NAMALWA (cell line): ENCODE results near the gene KCNA2.

ENCODE experiments used
- DNase-seq: peaks from one replicate; pipeline ENCODE4 v3.0.0-alpha.2; 2015; ENCODE audit warnings: low spot score

KCNA2 gene

DNA sequence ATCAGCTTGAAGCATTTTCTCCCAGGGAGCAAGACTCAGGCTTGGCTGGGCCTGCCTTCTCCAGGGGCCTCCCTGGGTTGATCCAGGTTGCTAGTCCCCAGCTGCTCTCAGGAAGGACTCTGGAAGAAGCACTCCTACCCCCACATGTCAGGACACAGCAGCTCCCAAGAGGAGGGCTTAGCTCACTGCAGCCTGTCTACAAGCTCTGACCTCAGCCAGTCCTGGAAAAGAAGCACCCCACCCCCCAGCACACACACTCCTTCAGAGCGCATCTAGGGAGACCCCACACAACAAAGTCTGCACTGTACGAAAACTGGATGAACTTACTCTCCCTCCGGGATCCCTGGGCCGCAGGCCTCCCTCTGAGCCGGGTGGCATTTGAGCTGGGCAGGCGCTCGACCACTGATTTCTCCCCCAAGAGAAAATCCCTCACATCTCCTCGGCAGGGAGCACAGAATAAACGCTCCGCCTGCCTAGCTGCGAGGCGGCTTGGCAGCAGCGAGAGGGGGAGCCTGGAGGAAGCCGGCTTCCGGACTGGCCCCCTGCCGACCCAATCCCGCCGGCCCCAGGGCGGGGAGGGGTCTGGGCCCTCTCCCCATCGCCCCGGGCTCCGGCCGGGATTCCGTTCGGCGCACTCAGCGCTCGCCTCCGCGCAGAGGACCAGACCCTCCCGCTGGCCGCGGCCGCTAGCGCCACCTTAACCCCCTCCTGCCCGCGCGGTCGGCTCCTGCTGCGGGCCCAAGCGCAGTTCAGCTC lies at the start of gene KCNA2:
KCNA2 (minus strand) TSS at position 458 of the 756 bp plus-strand sequence. CDS start 1,576 bp downstream, outside the sequence.
- no peak for DNase-seq

DNA sequence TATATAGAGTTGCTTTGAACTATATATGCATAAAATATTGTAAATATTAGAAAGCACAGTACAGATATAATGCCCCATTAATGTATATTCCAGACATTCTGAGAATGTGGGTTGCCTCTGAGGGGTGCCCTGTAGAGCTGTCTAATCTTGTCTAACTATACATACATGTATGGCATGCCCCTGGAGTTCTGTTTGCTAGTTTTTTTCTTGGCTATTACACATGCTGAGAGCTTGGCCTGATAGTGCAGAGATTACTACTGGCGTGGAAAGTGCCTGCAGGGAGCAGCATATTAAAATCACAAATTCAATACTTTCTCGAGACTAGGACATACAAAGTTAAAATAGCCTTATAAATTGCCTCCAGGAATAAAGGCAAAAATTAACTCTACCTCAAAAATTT lies 44.5 kb upstream of the KCNA2 start:
- DNase-seq = no peak

DNA sequence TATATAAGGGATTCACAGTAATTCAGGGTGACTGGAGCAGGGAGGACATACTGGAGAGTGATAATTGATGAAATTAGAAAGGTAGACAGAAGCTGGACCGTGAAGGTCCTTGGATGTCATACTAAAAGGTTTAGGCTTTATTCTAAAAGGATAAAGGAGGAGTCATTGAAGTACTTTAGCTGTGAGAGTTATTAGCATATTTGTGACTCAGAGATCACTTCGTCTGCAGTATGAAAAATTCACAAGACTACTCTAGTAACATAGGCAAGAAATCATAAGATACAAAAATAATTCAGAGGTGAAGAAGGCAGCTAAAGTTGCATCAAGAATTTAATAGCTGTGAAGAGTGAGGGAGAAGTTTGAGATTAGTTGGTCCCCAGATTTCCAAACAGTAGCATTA lies 42.3 kb upstream of the KCNA2 start:
- no peak for DNase-seq

DNA sequence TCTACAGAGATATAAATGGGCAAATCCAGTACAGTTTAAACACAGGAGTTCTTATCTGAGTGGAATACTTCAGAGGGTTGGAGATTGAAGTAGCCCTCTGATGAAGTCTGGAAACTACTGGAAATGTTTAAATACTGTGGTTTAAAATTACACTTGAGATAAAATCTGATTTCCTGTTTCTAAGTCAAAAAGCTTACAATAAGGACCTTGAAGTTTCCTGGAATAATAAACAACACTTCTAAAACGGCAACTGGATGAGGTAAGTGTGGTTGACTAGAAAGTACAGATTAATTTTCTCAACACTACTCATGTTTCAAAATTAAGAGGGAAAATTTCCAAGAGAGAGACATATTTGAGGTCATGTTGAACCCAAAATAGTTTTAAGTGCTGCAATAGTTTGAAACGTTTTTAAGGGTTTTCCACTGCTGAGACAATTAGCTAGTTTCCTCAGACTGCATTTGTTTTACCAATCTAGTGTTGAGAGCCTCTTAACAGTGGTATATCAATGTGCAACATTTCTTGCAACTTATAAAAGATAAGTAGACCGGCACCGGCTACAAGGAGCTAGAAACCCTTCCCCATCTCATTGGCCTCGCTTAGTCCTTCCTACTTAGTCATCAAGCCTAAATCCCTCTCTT lies 41.2 kb upstream of the KCNA2 start:
- no peak for DNase-seq

DNA sequence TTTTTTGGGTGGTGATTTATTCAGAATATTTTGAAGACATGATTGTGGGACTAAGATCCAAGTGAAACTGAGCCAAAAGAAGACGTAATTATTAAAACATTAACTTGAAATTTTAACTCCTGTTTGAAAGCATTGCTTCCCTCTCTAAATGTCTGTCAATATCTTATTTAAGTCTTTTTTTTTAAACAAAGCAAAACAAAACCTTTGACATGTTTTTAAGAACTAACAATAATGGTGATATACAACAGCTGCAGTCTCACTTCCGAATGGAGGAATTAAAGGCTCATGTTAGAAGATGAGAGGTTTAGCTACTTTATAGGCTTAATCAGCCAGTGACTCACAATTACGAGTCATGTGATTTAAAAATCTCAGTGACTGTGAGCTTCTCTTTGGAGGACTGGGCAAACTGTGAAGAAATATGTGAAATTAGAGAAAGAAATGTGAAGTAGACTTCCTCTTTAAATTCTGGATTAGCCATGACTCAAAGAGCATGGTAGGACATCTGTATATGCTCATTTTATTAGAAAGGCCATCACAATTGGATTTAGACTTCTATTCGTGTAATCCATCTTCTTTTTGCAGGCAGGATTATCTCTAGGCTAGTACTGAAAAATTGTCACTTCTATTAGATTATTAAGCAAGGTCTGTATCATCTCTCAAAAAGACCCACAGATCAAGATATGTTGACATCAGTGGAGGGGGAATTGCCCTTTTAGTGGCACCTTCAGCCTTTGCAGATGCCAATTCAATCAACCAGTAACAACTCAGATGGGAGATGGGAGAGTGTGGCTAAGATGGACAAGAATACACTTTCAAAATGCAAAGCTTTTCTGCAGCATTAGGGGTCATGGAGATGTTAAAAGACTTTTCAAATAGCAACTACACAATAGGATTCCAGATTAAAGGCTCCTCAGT lies 39.9 kb upstream of the KCNA2 start:
- no peak for DNase-seq

DNA sequence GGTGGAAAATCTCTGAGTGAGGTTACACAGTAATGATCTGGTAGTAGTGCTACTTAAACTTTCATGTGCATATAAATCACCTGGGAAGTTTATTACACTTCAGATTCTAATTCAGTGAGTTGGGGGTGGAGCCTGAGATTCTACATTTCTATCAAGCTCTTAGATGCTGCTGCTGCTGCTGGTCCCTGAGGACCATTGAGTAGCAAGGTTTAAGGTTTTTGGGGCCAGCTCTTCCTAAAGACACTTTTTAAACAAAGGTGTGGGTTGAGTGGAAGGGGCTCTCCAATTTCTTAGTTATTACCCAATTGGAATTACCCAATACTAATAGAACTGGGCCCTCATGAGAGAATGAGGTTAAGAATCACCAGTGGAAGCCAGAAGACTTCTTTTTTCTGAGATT lies 39.1 kb upstream of the KCNA2 start:
- no peak for DNase-seq

DNA sequence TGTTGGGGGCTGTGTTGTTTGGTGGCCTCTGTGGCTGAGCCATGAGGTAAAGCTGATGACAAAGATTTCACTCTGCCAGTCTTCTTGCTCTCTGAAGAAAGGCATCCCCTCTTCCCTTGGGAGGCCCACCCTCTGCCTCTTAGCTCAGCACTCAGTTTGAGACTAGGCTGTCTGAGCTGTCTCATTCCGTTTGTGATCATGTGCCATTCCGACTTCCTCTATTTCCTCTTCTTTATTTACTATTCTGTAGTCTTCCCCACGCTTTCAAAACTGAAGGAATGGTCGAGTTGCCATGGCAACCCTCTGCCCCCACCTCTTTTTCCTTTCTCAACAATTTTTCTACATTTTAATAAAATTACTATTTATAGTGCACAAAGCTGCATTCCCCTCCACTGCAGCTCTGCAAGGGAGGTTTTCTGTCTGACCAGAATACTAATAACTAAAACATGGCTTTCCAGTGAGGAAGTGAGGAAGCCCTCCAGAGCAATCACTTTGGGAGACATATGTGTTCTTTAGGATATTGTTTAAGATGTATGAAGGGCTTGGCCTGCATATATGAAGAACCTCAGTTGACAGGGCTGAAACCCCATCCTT lies 37.8 kb upstream of the KCNA2 start:
- DNase-seq = no peak

DNA sequence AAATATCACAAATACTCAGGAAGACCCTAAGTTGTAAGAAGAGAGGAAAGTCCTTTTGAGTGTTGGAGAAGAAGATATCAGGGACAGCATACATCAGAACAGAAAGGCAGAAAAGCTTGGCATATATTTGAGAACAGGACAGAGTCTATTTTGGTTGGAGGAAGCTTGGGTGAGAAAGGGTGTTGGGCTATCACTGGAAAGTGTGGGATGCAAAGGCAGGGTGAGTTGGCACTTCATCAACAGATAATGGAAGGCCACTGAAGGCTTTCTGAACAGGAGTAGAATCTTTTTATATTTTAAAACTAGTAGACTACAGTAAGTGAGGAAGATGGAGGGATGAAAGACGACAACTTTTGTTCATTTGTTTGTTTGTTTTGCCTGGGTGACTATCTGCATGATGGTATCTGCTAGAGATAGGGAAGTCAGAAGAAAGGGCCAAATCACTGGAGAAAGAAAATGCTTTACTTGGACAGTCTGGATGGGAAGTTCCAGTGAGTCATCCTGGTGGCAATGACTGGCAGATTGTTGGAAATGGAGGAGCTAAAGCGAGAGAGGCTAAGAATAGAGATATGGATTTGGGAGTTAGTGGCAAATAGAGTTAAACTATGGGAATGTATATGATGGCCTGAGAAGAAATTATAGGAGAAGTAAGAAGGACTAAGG lies 33.7 kb upstream of the KCNA2 start:
- no peak for DNase-seq

DNA sequence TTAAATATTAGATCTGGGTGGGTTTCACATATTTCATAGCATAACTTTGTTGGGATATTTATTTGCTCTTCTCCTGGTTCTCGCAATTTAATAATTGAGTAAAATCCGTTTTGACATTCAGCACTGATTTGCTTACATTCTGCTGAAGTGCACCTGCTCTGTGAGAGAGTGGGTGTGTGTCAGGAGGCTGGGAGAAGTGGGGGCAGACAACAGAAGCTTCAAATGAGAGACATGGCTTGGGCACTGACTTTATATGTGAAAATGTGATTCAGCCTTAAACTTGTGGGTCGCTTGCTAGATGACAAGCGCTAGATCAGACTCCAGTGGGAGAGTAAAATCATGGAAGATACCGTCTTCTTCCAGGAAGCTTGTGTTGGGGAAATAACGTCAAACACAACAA lies 32.4 kb upstream of the KCNA2 start:
- DNase-seq = no peak

DNA sequence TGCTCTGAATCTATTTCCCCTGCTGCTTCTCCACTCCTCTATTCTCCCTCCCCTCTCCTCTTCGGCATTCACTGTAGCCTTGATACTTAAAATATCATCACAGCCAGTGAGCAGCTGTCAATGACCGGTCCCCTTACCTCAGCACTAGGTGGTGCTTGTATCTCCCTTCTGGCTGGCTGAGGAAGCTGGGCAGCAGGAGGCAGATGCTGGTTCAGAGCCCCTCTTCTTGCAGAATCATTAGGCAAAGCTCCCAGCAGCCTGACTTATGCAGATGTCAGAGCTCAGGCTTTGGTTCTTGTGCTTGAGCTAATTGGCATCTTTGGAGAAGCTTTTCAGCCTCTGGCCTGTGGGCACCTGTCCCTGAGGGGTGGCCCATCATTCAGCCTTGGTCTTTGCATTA lies 31.9 kb upstream of the KCNA2 start:
- DNase-seq = no peak

DNA sequence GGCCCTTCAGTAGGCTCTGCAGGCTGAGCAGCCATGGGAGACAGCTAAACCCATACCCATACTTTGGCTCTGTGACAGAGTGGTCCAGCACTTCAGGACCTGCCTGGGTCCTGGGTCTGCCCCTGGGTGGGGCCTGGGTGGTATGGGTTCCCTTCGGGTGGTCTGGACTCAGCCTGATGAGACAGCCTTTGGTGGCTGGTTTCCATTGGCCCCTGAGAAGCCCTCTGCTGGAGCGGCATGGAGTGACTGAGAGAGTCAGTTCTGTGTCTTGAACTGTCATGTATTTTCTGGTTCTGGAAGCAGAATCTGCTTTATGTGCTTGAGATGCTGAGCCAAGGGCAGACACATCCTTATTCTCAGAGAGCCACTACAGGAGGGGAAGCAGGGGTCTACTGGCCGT lies 31.3 kb upstream of the KCNA2 start:
- no peak for DNase-seq

DNA sequence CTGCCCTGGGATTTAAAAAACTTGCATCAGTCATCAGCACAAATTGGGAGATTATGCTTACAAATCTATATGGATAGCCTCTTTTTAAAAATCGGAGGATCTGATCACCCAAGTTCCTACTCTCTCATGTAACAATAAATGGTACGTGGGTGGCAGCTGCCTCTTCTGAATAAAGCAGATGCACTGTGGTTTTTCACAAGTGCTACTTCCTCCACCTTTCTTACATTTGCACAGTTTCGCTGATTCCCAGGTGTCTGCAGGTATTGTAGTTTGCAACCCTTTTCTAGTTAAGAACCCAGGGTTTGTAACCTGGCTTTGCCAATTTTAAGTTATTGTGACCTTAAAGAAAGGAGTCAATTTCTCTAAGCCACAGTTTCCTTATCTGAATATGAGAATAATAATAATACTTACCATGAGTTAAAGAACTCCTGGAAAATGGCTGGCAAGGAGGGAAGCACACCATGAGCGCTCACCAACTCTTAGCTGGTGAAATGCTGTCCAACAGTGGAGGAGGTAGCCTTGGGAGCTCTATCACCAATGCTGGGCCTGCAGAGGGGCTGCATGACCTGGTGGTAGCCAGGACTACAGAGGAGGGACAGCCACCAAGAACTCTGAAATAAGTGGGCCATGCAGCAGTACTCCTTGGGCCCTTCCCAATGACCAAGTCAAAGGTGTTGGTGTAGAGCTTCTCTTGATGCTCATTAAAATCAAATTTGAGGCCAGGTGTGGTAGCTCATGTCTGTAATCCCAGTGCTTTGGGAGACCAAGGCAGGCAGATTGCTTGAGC lies 30.2 kb upstream of the KCNA2 start:
- DNase-seq = no peak

DNA sequence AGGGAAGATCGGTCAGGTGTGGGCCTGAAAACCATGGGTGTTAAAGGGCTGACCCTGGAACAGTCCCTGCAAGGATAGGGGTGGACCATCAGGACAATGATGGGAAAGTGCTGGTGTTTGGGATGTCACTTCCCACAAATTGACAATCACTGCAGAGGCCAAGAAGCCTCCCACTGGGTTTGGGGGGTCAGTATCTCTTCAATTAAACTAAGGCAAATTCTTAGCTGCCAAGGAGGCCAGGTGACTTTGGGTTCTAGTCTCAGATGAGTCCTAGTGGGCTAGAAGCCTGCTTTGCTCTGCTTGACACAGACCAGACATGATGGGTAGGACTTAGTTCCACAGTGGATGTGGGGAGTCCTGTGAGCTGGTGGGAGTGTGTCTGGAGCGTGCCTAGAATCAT lies 29.3 kb upstream of the KCNA2 start:
- no peak for DNase-seq

DNA sequence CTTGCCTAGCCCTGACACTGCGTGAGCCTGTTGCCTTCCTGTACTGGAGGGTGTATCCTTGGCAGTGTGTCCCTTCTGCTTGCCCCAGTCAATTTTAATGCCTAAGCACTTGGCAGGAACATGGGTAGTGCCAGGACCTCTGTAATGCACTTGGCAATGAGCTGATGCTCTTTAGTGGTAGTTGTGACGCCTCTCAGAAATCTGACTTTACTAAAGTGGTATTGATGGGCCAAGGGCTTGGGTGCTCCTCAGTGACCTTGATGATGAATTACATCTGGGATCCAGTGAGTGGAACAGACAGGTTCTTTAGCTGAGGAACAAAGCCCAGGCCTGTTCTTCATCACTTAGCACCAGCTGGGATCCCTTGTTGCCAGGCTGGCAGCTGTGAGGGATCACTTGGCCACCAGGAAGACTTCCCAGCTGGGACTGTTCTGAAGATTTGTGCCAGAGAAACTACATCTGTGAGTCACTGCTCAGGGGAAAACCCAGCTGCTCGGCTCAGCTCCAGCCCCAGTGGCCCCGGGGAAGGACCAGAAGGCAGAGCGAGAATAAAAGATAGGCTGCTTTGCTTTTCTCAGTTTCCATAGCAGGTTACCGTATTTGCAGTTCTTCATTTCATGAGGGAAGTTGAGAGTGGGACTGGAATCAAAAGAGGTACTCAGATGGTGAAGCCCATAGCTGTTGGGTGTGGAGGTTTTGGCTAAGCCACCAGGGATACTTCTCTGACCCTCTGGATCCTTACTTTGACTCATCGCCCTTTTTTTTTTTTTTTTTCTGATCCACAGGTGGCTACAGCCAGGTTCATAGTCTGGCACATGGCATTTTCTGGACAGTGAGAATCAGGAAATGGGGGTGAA lies 28.5 kb upstream of the KCNA2 start:
- peak; percentile 15 for DNase-seq

DNA sequence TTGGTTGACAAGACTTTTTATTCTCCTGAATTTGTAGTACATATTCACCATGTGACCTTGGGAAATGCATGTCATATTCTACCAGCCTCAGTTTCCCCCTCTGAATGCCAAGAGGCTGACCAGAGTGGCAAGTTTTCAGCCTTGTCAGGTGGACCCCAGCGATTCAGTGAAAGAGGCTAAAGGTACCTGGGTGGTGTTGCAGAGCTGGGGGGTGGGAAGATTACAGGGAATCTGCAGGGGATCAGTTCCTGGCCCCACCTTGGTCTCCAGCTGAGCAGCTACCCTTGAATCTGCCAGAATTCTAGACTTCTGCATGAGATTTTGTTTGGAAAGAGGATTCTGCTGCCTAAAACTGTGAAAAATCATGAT lies 27.9 kb upstream of the KCNA2 start:
- no peak for DNase-seq

DNA sequence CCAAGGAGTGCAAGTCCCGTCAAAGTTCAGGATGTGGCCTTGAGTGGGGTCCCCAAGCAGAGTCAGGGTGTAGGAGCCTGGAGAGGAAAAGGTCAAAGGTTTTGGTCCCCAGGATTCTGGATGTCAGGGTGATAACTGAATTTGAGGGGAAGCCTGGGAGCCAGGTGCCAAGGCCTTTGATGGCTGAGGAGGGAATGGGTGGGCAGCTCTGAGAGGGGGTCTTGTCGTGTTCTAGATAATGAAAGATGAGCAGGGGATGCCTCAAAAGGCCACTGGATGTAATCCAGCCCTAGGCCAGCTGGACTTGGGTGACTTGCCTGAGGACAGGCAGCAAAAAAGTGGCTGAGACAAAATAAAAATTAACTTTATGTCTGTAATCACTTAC lies 27.5 kb upstream of the KCNA2 start:
- no peak for DNase-seq

DNA sequence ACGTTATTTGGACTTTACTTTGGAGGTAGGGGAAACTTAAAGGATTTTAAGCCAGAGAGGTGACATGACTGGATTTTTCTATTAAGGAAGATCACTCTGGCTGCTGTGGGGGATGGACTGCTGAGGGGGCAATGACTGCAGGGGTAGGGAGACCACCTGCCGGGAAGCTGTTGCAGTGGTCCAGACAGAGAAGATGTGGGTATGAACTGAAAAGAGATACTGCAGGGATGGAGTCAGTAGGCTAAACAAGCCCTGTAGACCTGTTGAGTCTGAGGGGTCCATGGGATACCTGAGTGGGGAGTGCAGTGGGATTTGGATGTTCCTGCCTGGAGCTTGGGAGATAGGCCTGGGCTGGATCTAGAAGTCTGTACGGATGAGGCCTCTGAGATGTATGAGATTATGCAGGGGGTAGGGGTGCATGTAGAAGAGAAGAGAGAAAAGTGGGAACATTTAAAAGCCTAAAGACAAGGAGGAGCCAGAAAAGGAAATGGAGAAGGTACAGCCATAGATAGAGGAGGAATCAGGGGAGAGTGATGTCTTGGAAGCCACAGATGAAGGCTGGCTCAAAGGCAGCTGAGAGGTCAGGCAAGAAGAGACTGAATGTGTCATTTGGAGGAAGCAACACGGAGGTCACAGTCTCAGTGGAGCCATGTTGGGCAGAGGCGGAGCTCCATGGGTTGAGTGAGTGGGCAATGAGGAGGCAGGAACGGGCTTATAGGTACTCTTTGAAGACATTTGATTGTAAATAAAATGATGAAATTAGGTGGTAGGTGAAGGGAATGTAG lies 25.9 kb upstream of the KCNA2 start:
- DNase-seq = no peak

DNA sequence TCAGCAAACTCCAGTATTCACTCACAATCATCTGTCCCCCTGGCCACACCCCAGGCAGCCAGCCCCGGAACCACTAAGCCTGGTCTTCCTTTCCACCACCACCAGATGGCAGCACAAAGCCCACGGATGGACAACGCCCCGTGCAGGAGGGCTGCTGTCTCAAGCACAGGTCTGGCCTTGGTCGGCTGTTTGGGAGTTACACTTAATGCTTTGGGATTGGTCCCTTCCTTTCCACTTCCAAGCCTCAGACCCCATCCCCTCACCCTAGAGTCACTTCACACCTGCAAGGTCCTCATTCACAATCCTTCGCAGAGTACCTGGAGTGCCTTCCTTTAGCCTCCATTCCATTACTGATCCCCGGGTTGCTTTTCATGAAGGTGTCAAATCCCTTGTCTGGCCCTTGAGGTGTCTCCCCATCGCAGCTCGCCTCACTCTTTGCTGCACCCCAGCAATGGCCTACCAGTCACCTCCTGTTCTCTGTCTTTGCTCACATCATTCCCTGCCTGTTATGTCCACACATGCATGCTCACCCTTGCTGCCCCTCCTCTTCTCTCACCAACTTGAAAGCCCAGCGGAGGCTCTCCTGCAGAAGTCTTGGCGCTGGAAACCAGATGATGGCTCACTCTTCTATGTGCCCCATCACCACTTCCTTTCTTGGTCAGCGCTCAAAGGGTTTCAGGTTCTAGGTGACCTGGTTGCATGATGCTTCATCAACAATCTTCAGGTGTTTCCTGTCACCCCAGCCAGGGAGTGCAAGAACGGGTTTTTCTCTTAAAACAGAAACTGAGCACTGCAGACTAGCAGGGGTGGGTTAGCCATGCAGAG lies 24.9 kb upstream of the KCNA2 start:
- DNase-seq = peak; percentile 89
